A172 (cell line): ENCODE data around the gene NEK8. TPM values are rescaled to one million over a fixed set of nuclear protein-coding genes. Genes with fewer than 3 reads are reported as not detected.
"Not testable (repeated sequence)": the region's sequence is repeated elsewhere in the genome, so short reads cannot be mapped to it uniquely, and the experiment has no call there.

Source experiments
- DNase-seq: peaks from one replicate; pipeline ENCODE4 v3.0.0-alpha.2; 2015; ENCODE audit warnings: low spot score
- total RNA-seq: library from RNA; depleted of rRNA; stranded (reverse); fragments of >200 nt; shearing (Covaris generic); gene quantifications from 2 replicates; pipeline ENCODE4 v1.2.3, GENCODE V29; 2014

Gene NEK8
- total RNA-seq, 1 experiment from 2014 or later, result 1.5 TPM

GRCh38 chr17:28725660-28726225 lies 2.8 kb upstream of the NEK8 start:
- DNase-seq, result peak; percentile 83

GRCh38 chr17:28726226-28726626 lies 2.4 kb upstream of the NEK8 start, which contains the start of gene TLCD1:
Gene TLCD1, minus strand, starts transcription at chr17:28726233. Its CDS starts 136 bp downstream, at chr17:28726097.
- DNase-seq, result peak; percentile 66

- peak; percentile 93 for DNase-seq
These were observed 1.7 kb upstream of the NEK8 start for GRCh38 chr17:28726627-28727491.

- DNase-seq, result no peak
These were observed 1.4 kb downstream of the NEK8 start for GRCh38 chr17:28729950-28730330.

- DNase-seq, result no peak
These were observed 4.8 kb downstream of the NEK8 start for GRCh38 chr17:28733346-28733745.

- DNase-seq, result no peak
These were observed 6.2 kb downstream of the NEK8 start for GRCh38 chr17:28734712-28735241.

- peak; percentile 78 for DNase-seq
These were observed 6.7 kb downstream of the NEK8 start for GRCh38 chr17:28735242-28735722.

GRCh38 chr17:28735913-28736769 lies 7.6 kb downstream of the NEK8 start:
- DNase-seq, result not testable (repeated sequence)

- DNase-seq, result no peak
These were observed 8.7 kb downstream of the NEK8 start for GRCh38 chr17:28737316-28737715.

GRCh38 chr17:28737770-28738679 lies 9.4 kb downstream of the NEK8 start:
- DNase-seq, result no peak

- DNase-seq, result no peak
These were observed 10.2 kb downstream of the NEK8 start for GRCh38 chr17:28738680-28739384.

GRCh38 chr17:28740406-28741357 lies 12.1 kb downstream of the NEK8 start:
- DNase-seq, result no peak

GRCh38 chr17:28741358-28742349 lies 13.1 kb downstream of the NEK8 start:
- DNase-seq, result no peak

- peak; percentile 98 for DNase-seq
These were observed 14.9 kb downstream of the NEK8 start, which contains the start of gene TRAF4 for GRCh38 chr17:28743243-28744103. Gene TRAF4, plus strand, starts transcription at chr17:28744011. Its CDS starts 102 bp downstream, at chr17:28744113.

- DNase-seq, result peak; percentile 50
These were observed 15.8 kb downstream of the NEK8 start for GRCh38 chr17:28744104-28744971.
